NCI-H748 (cell line): ENCODE measurements around the gene POLR3A.

Experiments
- DNase-seq: peaks from one replicate; lab custom pipeline; 2025; ENCODE audit not compliant: unreplicated experiment; lab: John Stamatoyannopoulos, UW

POLR3A gene

DNA sequence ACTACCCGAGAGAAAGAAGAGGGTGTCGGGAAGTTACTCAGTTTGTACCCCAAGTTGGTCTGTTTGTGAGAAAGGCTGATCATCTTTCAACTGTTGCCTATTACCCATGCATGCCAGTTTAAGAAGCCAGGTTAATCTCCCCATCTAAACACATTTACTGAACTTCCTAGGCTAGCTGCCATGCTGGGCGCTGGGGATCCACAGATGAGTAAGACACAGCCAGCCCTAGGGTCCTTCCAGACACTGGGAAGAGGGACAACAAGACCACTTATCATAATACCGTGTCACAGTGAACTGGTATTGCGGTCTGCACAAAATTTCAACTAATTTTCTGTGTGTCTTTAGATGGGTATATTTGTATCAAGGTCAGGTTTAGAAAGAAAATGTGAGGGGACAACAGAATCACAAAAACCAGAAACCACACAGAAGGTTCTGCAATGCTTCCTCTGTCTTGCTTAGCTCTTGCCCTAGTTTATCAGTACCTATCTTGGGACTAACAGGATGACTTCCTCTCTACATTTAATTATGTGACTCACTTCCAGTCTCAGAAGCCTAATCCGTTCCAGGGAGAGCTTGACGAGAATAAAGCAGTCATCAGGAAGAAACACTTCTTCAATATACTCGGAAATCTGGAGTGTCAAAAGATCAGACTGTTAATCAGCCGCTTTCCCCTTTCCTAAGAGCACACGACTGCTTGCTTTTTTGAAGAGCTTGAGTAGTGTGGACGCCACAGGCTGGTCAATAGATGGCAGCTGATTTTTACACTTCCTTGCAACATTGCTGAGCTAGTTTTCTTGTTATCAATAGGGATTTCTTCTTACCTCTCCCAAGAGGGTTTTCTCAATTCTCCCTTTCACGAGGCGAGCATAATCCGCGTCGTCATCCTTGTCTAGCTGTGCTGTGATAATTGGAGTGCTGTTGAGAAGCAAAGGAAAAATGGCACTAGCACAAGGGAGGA, 45.7 kb downstream of the POLR3A start:
- DNase-seq, result no peak

DNA sequence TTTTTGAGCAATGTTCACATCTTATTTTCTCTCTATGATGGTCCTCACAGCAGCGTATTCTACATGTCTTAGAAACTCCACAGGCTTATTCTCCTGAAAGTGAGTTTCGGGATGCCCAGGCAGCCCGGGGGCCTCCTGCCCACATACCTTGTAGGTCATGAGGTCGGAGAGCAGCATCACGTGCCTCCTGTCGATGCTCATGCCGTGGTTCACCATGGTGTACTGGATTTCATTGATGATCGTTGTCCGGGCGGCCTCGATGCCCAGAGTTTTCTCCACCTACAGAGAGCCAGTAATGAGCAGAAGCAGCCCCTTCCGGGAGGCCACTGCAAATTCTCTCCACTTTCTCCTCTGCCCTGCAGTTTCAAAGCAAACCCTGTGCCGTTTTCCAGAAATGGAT, 48.0 kb downstream of the POLR3A start:
- no peak for DNase-seq

DNA sequence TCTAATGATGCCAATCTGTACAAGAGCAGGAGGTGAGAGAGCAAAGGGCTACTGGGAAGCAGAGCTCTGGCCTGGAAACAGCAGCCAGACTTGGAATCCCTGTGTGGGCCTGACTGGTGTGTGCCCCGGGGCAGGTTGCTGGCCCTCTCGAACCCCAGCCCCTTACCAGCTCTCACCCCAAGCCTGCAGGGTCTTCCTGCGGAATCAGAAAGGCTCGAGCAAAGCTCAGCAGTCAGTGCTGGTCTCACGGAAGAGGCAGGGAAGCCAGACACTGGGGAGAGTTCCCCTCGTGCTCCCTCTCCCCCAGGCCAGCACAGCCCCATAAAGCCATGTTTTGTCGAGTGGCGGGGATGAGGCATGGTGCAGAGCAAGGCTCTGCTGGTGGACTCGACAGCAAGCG, 50.1 kb downstream of the POLR3A start:
- no peak for DNase-seq

DNA sequence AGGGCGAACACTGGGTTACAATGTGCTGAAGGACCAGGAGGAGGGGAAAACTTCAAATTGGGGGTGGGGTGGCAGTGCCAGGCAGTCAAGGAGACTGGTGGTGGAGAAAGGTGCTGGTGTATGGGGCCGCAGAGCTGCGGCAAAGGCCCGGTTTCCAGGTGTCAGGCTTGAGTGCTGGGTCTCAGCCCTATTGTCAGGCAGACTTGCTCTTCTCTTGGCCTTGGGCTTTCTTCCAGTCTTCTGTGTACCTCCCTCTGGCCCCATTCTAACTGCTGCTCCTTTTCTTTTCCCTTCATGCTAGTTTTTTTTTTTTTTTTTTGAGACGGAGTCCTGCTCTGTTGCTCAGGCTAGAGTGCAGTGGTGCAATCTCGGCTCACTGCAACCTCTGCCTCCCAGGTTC, 51.0 kb downstream of the POLR3A start:
- no peak for DNase-seq

DNA sequence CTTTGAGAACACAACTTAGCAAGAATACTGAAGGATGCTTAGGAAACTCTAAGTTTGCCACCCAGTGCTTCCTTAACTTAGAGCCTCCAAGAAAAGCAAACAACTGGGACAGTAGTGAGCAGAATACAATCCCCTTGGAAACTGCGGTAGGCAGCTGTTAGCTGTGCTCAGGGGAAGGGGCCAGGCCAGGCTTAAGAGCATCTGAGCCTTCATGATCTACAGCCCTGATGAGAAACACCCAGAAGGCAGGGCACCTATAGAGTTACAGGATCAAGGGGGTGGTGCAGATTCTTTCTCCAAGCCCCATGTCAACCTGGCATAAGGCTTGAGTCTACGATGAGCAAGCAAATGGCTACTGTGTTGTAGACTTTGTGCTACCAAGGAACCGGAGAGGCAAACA, 51.4 kb downstream of the POLR3A start:
- DNase-seq, result no peak

DNA sequence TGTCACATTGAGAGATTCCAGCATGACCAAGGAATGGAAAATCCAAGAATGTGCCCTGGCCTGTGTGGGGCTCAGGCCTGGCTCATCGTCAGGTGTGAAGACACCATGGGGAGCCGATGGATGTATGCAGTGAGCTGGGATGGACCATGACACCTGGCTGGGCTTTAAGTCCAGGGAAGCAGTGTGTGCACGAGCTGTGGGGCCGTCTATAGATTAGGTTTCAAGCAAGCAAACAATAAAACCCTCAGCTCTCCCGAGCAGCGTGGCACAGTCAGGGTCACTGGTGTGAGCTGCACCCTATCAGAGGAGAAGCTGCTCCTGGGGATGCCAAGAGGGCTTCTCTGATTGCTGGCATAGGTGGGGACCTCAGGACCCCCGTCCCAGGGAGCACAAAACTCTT, 52.3 kb downstream of the POLR3A start:
- no peak for DNase-seq

DNA sequence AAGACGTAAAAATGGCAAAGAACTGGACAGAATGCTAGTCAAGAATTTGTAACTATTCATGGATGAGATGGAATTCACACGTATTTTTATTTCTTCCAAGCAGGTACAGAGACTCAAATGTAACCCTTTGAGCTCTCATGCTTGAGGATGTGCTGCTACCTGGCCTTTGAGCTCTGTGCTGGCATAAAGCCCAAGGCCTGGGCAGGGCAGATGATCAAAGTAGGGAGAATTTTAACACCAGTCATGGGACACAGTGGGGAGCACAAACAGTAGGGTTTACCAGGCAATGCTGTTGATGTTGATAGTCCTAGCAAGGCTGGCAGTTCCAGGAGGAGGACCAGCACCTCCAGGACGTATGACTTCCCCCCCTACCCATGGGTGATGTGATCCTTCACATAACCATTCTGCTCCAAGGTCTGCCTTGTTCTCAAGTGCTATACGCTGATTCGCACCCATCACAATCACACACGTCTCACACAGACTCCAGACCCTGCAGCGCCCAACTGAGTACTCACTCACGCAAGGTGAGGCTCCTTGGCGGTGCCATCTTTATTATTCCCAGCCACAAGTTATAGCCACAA, 54.1 kb downstream of the POLR3A start:
- DNase-seq, result no peak

DNA sequence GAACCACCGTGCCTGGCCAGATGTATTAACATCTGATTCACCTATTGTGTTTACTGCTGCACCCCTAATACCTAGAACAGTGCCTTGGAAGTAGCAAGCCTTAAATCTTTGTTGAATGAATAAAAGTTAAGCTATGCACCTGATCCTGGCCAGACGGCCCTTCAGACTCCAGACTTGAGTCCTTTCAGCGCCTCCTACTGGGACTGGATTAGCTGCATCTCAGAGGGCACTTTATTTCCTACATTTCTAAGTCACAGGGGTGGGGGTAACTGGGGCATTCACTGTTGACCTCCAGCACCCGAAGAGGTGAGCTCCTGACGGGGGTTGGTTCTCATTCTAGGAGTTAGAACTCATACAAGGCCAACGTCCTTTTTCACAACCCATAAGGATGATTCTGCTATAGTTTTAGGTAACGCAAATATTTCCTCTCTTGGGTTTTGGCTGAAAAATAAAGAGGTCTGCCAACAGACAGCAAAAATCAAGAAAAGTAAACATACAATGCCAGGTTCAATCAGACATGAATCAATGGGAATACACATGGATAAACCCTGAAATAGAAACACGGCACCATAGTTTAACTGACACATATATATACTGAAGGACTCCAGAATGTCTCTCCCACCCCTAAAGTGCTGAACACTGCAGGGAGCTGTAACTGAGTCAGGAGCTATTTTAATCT, 54.8 kb downstream of the POLR3A start:
- no peak for DNase-seq

DNA sequence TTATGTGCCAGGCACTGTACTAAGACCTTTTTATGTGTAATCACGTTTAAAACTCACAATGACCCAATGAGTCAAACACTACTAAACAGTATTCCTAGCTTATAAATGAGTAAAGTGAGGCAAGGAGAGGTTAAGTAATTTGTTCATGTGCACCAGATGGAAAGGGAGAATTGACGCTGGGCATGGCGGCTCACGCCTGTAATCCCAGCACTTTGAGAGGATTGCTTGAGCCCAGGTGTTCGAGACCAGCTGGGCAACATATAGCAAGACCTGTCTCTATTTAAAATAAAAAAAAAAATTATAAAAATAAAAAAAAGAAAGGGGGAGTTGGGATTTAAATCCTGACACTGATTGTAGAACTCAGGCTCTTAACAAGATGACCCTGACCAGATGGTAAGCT, 56.0 kb downstream of the POLR3A start:
- no peak for DNase-seq

DNA sequence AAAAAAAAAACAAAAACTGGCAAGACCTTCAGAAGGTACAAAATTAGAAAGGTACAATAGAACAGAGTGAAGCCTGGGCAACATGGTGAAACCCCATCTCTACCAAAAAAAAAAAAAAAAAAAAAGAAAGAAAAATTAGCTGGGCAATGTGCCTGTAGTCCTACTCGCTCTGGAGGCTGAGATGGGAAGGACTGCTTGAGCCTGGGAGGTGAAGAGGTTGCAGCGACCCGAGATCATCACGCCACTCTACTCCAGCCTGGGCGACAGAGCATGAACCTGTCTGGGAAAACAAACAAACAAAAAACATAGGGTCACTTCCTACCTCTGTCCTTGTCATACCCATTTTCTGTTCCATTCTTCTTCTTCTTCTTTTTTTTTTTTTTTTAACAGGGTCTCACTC, 57.2 kb downstream of the POLR3A start:
- no peak for DNase-seq

DNA sequence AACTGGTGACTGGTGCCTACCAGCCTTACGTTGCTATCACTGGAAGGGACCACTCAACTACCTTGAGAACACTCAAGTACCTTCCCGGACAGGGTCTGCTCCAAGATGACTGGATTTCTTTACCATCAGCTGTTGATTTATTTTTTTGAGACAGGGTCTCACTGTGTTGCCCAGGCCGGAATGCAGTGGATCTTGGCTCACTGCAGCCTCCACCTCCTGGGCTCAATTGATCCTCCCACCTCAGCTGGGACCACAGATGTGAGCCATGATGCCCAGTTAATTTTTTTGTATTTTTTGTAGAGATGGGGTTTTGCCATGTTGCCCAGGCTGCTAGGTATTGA, 57.5 kb downstream of the POLR3A start:
- no peak for DNase-seq

DNA sequence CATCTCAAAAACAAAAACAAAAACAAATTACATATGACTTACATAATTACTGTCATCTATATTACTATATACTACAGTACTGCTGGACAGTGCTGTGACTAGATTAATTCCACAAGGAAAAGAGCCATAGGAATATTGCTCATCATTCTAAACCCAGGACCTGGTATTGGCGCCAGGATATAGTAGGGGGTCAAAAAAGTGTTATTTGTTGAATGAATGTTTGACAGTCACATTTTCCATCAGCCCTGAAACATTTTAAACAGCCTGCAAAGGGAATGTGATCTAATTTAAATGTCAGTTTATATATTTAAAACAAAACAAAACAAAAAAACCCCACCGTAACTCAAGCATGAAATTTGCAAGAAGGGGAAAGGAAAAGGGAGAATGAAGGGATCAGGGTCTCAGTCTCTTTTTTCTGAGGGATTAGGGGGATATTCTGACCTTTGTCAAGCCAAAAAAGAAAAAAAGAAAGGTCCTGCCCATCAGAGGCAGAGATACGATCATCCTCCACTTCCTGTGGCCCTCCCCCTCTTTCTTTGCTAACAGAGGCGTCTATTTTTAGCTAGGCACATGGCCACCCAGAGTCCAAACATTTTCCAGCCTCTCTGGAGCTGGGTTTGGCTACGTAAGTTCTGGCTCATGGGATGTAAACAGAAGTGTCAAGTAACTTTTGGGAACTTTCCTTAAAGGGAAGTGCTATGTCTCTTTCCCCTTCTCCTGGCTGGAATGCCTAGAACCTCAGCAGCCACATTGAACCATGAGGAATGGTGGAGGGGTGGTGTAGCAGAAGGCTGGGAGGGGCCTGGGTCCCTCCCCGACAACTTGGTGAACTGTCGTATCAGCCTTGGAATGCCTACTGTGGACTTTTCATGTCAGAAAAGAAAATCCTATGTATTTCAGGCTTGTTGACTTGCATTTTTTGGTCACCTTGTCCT, 58.2 kb downstream of the POLR3A start:
- DNase-seq, result no peak

DNA sequence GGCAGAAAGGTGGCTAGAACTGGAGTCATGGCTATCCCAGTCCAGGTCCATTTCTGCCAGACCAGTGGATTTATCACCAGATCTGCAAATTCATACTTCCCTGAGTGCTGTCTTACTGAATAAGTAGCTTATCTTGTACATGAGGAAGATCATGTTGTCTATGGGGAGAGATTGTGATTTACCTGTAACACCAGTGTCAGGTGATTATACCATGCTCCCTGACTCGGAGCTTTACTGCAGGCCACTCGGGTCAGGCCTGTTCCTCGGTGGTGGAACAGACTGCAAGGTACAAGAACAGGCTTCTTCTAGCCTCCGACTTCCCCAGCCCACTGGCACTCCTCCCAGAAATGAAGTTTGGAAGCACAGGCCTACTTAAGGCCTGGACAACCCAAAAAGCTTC, 60.2 kb downstream of the POLR3A start:
- DNase-seq, result no peak

DNA sequence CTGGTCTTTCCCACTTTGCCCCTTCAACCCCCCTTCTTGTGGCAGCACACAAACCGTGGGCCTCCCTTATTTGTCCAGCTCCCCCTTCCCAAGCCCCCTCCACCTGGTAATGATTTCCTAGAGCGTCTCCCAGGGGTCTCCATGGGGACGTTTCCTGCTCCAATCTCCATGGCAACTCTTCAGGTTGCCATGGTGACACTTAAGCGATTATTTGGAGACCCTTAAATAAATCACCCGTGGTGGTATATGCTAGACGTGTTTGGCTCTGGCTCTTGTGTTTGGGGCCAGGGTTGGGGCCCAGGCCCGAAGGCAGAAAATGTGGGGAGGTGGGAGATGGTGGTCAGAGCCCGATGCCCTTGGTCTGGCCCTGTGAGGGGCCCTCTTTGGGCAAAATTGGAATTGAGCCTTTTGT, 61.7 kb downstream of the POLR3A start:
- DNase-seq, result peak; percentile 48

DNA sequence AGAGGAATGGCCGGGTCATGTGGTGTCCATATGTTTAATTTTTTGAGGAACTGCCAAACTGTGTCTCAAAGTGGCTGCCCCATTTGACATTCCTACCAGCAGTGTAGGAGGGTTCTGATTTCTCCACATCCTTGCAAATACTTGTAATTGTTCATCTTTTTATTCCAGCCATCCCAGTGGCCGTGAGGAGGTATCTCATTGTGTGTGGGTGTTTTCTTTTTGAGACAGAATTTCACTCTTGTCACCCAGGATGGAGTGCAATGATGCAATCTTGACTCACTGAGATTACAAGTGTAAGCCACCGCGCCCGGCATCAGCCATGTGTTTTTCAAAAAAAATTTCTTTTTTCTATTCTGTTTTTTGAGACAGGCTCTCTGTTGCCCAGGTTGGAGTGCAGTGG, 64.0 kb downstream of the POLR3A start:
- no peak for DNase-seq

DNA sequence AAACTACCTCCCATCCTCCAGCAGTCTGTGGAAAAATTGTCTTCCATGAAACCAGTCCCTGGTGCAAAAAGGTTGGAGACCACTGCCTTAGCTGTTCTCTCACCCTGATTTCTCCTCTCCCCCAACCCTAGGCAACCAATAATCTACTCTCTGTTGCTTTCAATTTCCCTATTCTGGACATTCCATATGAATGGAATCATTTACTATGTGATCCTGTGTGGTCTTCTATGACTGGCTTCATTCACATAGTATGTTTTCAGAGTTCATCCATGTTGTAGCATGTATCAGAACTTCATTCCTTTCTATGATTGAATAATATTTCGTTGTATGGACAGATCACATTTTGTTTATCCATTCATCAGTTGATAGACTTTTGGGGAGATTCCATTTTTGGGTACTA, 64.5 kb downstream of the POLR3A start:
- no peak for DNase-seq

DNA sequence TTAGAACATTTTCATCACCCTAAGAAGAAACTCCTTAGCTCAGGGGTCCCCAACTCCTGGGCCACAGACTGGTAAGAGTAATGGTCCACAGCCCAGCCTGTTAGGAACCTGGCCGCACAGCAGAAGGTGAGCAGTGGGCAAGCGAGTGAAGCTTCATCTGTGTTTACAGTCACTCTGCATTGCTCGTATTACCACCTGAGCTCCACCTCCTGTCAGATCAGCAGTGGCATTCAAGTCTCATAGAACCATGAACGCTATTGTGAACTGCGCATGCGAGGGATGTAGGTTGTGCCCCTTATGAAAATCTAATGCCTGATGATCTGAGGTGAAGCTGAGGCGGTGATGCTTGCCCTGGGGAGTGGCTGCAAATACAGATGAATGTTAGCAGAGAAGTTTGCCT, 65.4 kb downstream of the POLR3A start:
- DNase-seq, result no peak

DNA sequence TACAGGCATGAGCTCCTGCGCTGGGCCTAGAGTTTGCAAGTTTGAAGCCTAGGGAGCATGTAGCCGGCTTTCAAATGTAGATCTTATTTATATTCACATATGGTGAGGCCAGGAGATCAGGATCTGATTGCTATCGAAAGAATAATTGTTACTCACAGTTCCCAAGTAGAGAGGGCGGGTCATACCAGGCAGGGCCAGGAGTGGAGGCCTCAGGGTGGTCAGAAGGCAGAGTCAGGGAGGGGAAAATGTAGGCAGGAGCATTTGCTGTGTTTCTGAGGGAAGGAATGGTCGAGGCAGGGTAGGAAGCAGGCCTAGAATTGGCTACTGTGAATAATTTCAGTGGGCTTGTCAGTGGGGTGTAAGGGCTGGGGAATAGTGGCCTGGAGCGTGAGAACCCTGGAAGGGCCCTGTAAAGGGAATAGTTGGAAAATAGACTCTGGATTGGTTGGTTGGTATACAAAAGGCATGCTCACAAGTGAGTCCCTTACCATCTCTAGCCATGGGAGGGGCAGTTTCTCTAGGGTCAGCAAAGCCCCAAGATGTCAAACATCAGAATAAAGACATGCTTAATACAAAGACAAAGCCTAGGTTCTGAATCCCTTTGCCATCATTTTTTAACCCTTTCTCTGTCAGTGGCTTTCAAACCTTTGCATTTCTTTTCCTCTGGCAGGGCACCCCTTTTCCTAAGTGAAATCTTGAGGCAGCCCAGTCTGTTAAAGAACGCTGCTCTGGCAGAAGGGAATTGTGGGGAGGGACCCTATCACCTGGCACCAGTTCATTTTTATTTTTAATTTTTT, 66.8 kb downstream of the POLR3A start:
- no peak for DNase-seq

DNA sequence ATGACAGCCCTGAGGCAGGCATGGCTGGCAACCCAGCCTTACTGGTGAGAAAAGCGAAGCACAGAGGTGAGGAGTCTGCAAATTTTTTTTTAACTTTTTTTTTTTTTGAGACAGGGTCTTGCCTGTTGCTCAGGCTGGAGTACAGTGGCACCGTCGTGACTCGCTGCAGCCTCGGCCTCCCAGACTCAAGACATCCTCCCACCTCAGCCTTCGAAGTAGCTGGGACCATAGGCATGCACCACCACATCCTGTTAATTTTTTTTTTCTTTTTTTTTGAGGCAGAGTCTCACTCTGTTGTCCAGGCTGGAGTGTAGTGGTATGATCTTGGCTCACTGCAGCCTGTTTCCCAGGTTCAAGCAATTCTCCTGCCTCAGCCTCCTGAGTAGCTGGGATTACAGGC, 67.6 kb downstream of the POLR3A start:
- no peak for DNase-seq

DNA sequence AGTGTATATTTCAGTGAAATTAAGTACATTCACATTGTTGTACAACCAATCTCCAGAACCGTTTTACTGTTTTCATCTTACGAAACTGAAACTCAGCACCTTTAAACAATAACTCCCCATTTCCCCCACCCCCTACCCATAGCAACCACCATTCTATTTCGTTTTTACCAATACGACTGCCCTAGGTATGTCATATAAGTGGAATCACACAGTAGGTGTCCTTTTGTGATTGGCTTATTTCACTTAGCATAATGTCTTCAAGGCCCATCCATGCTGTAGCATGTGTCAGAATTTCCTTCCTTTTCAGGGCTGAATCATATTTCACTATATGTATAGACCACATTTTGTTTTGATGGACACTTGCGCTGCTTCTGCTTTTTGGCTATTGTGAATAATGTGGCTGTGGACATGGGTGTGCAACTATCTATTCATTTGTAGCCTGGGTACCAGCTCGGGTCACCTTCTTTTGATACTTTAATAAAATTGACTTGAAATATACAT, 68.4 kb downstream of the POLR3A start:
- DNase-seq, result no peak
